K562 (cell line): ENCODE results near the gene LBH. TPM values are rescaled to one million over a fixed set of nuclear protein-coding genes. Genes with fewer than 3 reads are reported as not detected.

ENCODE experiments used
- ATAC-seq: fragments of 200-7000 bp; cut with Tn5 transposase; 3 replicates; pipeline ENCODE4 v1.9.1; 2020; ENCODE audit warnings: moderate library complexity
- BruUV-seq: library from RNA; stranded (reverse); fragments of 400-500 nt; replicated peaks from 2 replicates; lab custom pipeline; 2021; lab: Mats Ljungman, UMichigan
- CTCF ChIA-PET: fragments of 300-600 bp; formaldehyde crosslinking; extraction: SDS; loops from one replicate; lab custom pipeline; 2021; ENCODE audit warnings: low intra/inter-chr PET ratio; lab: Yijun Ruan, JAX
- POLR2A ChIA-PET: fragments of 300-600, 350-650 bp; sonication (Branson Sonifier 250); formaldehyde crosslinking; extraction: SDS; loops from one replicate; lab custom pipeline; 2021; ENCODE audit warnings: antibody characterized with exemption, inconsistent platforms; lab: Yijun Ruan, JAX
- DNase-seq, 4 experiments: peaks; one replicate each; pipeline versions ENCODE4 v3.0.0 to v3.0.0-alpha.2; 2011 to 2018; ENCODE audit warnings: low spot score in 3 of 4, mixed read lengths in 3 of 4; ENCODE audit errors: extremely low read depth in 1 of 4
- FAIRE-seq: peaks from 2 replicates; lab custom pipeline; 2011; peaks lifted over from hg19 to GRCh38; lab: Jason Lieb, UNC
- H2AFZ ChIP-seq: 2 replicates; pipeline ENCODE4 v1.6.0; 2011; ENCODE audit warnings: low read depth, low read length, control low read depth, inconsistent platforms
- H3K27ac ChIP-seq: fragments of 200-600 bp; 3 replicates; pipeline ENCODE4 v1.8.0; 2011; ENCODE audit warnings: low read depth, mild to moderate bottlenecking, control low read depth, inconsistent platforms, low read length, moderate library complexity, mixed read lengths; ENCODE audit errors: extremely low read depth
- H3K27me3 ChIP-seq, 2 experiments: fragments of 300-600 bp in 1 of 2; 2 replicates in 1 of 2; 3 replicates in 1 of 2; pipeline versions ENCODE4 v1.6.0 to v1.8.0; 2011; ENCODE audit warnings: inconsistent platforms in 2 of 2, low read length in 2 of 2, mild to moderate bottlenecking in 1 of 2, mixed read lengths in 1 of 2, moderate library complexity in 1 of 2; ENCODE audit not compliant: control insufficient read depth in 2 of 2, insufficient read depth in 2 of 2
- H3K36me3 ChIP-seq: fragments of 300-600 bp; 3 replicates; pipeline ENCODE4 v1.8.0; 2011; ENCODE audit warnings: mild to moderate bottlenecking, low read length, inconsistent platforms; ENCODE audit not compliant: control insufficient read depth, insufficient read depth
- H3K4me1 ChIP-seq, 2 experiments: fragments of 200-600 bp in 1 of 2; replicated peaks in 1 of 2; 2 replicates in 1 of 2; 3 replicates in 1 of 2; pipeline versions ENCODE4 v1.5.1 to v1.8.0; 2011; ENCODE audit warnings: inconsistent platforms in 2 of 2, low read length in 2 of 2, mild to moderate bottlenecking in 1 of 2, mixed read lengths in 1 of 2, moderate library complexity in 1 of 2; ENCODE audit not compliant: control insufficient read depth in 2 of 2, insufficient read depth in 2 of 2
- H3K4me2 ChIP-seq: 2 replicates; pipeline ENCODE4 v1.6.1; 2011; ENCODE audit warnings: low read length, control low read depth, inconsistent platforms, mixed read lengths; ENCODE audit not compliant: insufficient read depth
- H3K4me3 ChIP-seq: fragments of 200-600 bp; sonication (generic), shearing (Covaris generic); 2 replicates; pipeline ENCODE4 v1.5.1; 2016; ENCODE audit warnings: control low read depth, inconsistent platforms
- H3K79me2 ChIP-seq: fragments of 200-600 bp; 3 replicates; pipeline ENCODE4 v1.8.0; 2011; ENCODE audit warnings: low read length, inconsistent platforms; ENCODE audit not compliant: control insufficient read depth, insufficient read depth
- H3K9ac ChIP-seq, 2 experiments: 2 replicates each; pipeline versions ENCODE4 v1.6.0 to v1.6.1; 2011; ENCODE audit warnings: low read depth in 2 of 2, low read length in 2 of 2, control low read depth in 1 of 2, inconsistent platforms in 1 of 2, mild to moderate bottlenecking in 1 of 2, mixed read lengths in 1 of 2; ENCODE audit not compliant: insufficient read depth in 1 of 2
- H3K9me1 ChIP-seq: one replicate; pipeline ENCODE4 v1.6.0; 2011; ENCODE audit warnings: inconsistent platforms, mild to moderate bottlenecking, low read length, moderate library complexity; ENCODE audit not compliant: control insufficient read depth, insufficient read depth
- H3K9me3 ChIP-seq: replicated peaks from 2 replicates; pipeline ENCODE4 v1.5.1; 2011; ENCODE audit warnings: low read depth, low read length, inconsistent platforms; ENCODE audit not compliant: control insufficient read depth, insufficient read depth
- H4K20me1 ChIP-seq: replicated peaks from 2 replicates; pipeline ENCODE4 v1.6.1; 2011; ENCODE audit warnings: low read length, inconsistent platforms, mixed read lengths; ENCODE audit not compliant: control insufficient read depth, insufficient read depth
- AFF4 ChIP-seq: sonication (generic); formaldehyde crosslinking; IDR thresholded peaks from 2 replicates; pipeline ENCODE4 v1.8.0; 2023; ENCODE audit warnings: mild to moderate bottlenecking, missing genetic modification reagents
- ATF3 ChIP-seq, 2 experiments: fragments of 450-650 bp in 1 of 2; sonication (generic) in 1 of 2; formaldehyde crosslinking in 1 of 2; IDR thresholded peaks in 1 of 2; conservative IDR thresholded peaks in 1 of 2; 2 replicates each; pipeline versions ENCODE4 v1.6.1 to v1.8.1; 2016 to 2023; ENCODE audit warnings: mild to moderate bottlenecking in 2 of 2, moderate library complexity in 2 of 2, inconsistent platforms in 1 of 2, missing genetic modification reagents in 1 of 2
- ATF7 ChIP-seq: fragments of 450-650 bp; IDR thresholded peaks from 2 replicates; pipeline ENCODE4 v1.7.1; 2014; ENCODE audit warnings: mild to moderate bottlenecking, moderate library complexity
- CGGBP1 ChIP-seq: fragments of 250-450 bp; sonication (Bioruptor Pico); IDR thresholded peaks from 2 replicates; pipeline ENCODE4 v1.9.0; 2021; ENCODE audit warnings: mild to moderate bottlenecking
- DLX4 ChIP-seq: fragments of 250-450 bp; sonication (Bioruptor Pico); IDR thresholded peaks from 2 replicates; pipeline ENCODE4 v1.6.1; 2021; ENCODE audit warnings: mild to moderate bottlenecking
- EHMT2 ChIP-seq: fragments of 450-650 bp; IDR thresholded peaks from 2 replicates; pipeline ENCODE4 v1.6.1; 2018; ENCODE audit warnings: antibody characterized with exemption
- EP300 ChIP-seq: IDR thresholded peaks from 2 replicates; pipeline ENCODE4 v1.6.1; 2012; ENCODE audit warnings: low read length, improper control_type of control experiment
- ID3 ChIP-seq, 2 experiments: fragments of 250-450 bp in 1 of 2; fragments of 450-650 bp in 1 of 2; sonication (Bioruptor Pico) in 1 of 2; IDR thresholded peaks; 2 replicates each; pipeline versions ENCODE4 v1.6.1 to v1.8.0; 2016 to 2021; ENCODE audit warnings: mild to moderate bottlenecking in 2 of 2, moderate library complexity in 2 of 2, missing compliant biosample characterization in 1 of 2, missing genetic modification characterization in 1 of 2
- JUND ChIP-seq, 2 experiments: IDR thresholded peaks; 2 replicates in 1 of 2; 3 replicates in 1 of 2; pipeline ENCODE4 v1.6.1; 2011; ENCODE audit warnings: borderline replicate concordance in 2 of 2, low read depth in 2 of 2, low read length in 2 of 2, improper control_type of control experiment in 1 of 2, missing biosample characterization in 1 of 2, missing genetic modification characterization in 1 of 2, missing genetic modification reagents in 1 of 2
- MCM2 ChIP-seq: fragments of 450-650 bp; IDR thresholded peaks from 2 replicates; pipeline ENCODE4 v1.6.1; 2017; ENCODE audit warnings: low read depth, mild to moderate bottlenecking
- RFX5 ChIP-seq: IDR thresholded peaks from 2 replicates; pipeline ENCODE4 v1.6.1; 2011; ENCODE audit warnings: low read depth, mild to moderate bottlenecking, improper control_type of control experiment, low read length
- TBL1XR1 ChIP-seq, 2 experiments: IDR thresholded peaks; 2 replicates each; pipeline ENCODE4 v1.6.1; 2012; ENCODE audit warnings: improper control_type of control experiment in 2 of 2, low read length in 2 of 2, mild to moderate bottlenecking in 1 of 2
- ZNF239 ChIP-seq: fragments of 250-450 bp; sonication (Bioruptor Pico); IDR thresholded peaks from 2 replicates; pipeline ENCODE4 v1.4.0; 2020; ENCODE audit warnings: mild to moderate bottlenecking
- WGBS: fragments of 100-300 bp; shearing (Covaris generic); methylation state at CpG from one replicate; pipeline ENCODE4 v1.1.6; 2016; ENCODE audit warnings: low coverage, mixed read lengths; ENCODE audit not compliant: insufficient coverage; ENCODE audit errors: missing lambda C conversion rate; 5-methylcytosine and 5-hydroxymethylcytosine counted together
- in situ Hi-C: fragments of 300-500 bp; cut with MboI; formaldehyde crosslinking; loops from 4 replicates; pipeline ENCODE4 v1.15.0; 2018; ENCODE audit warnings: inconsistent platforms, mixed read lengths
- intact Hi-C: fragments of 100-400 bp; cut with micrococcal nuclease; formaldehyde crosslinking; loops from 2 replicates; pipeline ENCODE4 v1.14.2; 2022
- polyA plus RNA-seq, 8 experiments: library from polyadenylated mRNA; depleted of rRNA in 4 of 8; stranded (reverse) in 5 of 8; unstranded in 3 of 8; fragments of >200 nt; fragmentation: Nextera tagmentation in 2 of 8; fragmentation: Illumina TruSeq in 1 of 8; extraction: Ambion mirVana in 2 of 8; extraction: Trizol in 1 of 8; gene quantifications; 2 replicates each; pipeline versions ENCODE4 v1.2.1 to v1.2.3, GENCODE V29; 2011 to 2014; ENCODE audit warnings: inconsistent platforms in 1 of 8, missing spikeins in 1 of 8
- total RNA-seq, 7 experiments: library from RNA; depleted of rRNA in 6 of 7; stranded (reverse); fragments of >200 nt in 6 of 7; fragmentation: Illumina TruSeq in 2 of 7; extraction: Trizol in 2 of 7; gene quantifications; 2 replicates each; pipeline versions ENCODE4 v1.2.1 to v1.2.3, GENCODE V29; 2011 to 2021; ENCODE audit warnings: low replicate concordance in 1 of 7

Gene LBH
- total and polyA plus RNA-seq, 9 of the 15 experiments (the other 6 are each of a cell fraction or from before 2014, with no cell fraction given) = 3.1 to 13.4 (median 7.4) TPM

GRCh38 chr2:30217644-30218337 lies 13.5 kb upstream of the LBH start:
- ATAC-seq (peak; percentile 45), FAIRE-seq (no peak), DNase-seq (no peak)
- 16% methylated on average over 11 of the region's 11 CpGs for WGBS
- no peaks in the 10 kb centered on the region for H3K9me1 ChIP-seq
- H3K79me2 ChIP-seq = no peaks in the 10 kb centered on the region
- H3K36me3 ChIP-seq = no peaks in the 10 kb centered on the region
- ChIA-PET CTCF (no interaction called here), POLR2A (interaction anchor here (0.5 kb wide), 1 partner anchor 35 kb away, joined by 3 read pairs; no protein-coding TSS in a partner anchor)
- H3K4me1 ChIP-seq = peaks cover 3 to 11% of the 10 kb centered on the region in 2 experiments; a peak in 1 of 5 replicates
- no peak overlapping the region for H3K27ac ChIP-seq
- BruUV-seq = no TSS peak
- no peak overlapping the region for H3K9ac ChIP-seq
- no peak overlapping the region; the same call in 1 of the 2 replicates for H2AFZ ChIP-seq
- in situ Hi-C loops (no loop called here), intact Hi-C loops (no loop called here)
- H3K9me3 ChIP-seq = no peaks in the 10 kb centered on the region
- H3K27me3 ChIP-seq = peaks cover 0 to 14% of the 10 kb centered on the region in 2 experiments; a peak in 2 of 5 replicates
- no peak overlapping the region for H3K4me3 ChIP-seq
- no peaks in the 10 kb centered on the region for H4K20me1 ChIP-seq
- no peak overlapping the region for H3K4me2 ChIP-seq
- TF ChIP-seq EP300 = no peak
- TF ChIP-seq RFX5 = no peak
- peak; percentile 56 for TF ChIP-seq ATF3 (IDR thresholded peaks at IDR 0.05)
- no peak for TF ChIP-seq ATF3 (CRISPR knock-in tag; conservative IDR thresholded peaks at IDR 0.05)
- no peak for TF ChIP-seq ZNF239 (CRISPR knock-in tag)
- TF ChIP-seq CGGBP1 (CRISPR knock-in tag) = no peak
- TF ChIP-seq AFF4 (CRISPR knock-in tag) = no peak
- TF ChIP-seq ID3 (CRISPR knock-in tag; IDR thresholded peaks at IDR 0.05) = no peak
- no peak for TF ChIP-seq ID3 (tag; IDR thresholded peaks at IDR 0.05)
- TF ChIP-seq DLX4 (CRISPR knock-in tag) = no peak
- no peak for TF ChIP-seq JUND (IDR thresholded peaks at IDR 0.05; ENCODE audit: borderline replicate concordance, low read depth, low read length)
- peak; percentile 54; the same call in 1 of the 3 replicates for TF ChIP-seq JUND (tag; IDR thresholded peaks at IDR 0.05; ENCODE audit: borderline replicate concordance, low read depth, low read length)
- TF ChIP-seq MCM2 = no peak
- no peak for TF ChIP-seq TBL1XR1 (IDR thresholded peaks at IDR 0.05; ENCODE audit: low read length in 2 of 2)
- no peak for TF ChIP-seq EHMT2
- peak; percentile 61; the same call in 1 of the 2 replicates for TF ChIP-seq ATF7
